HL-60/S4 (cell line): ENCODE results near the gene MAPKAP1.

Source experiments
- in situ Hi-C: fragments of 300-500 bp; cut with MboI; formaldehyde crosslinking; loops from 2 replicates; pipeline ENCODE4 v1.14.3; 2022; ENCODE audit warnings: low sequenced_read_pairs

Gene MAPKAP1

GRCh38 chr9:125646217-125646616, 60.8 kb downstream of the MAPKAP1 start:
- in situ Hi-C loops: no loop called here

GRCh38 chr9:125644819-125645507, 62.0 kb downstream of the MAPKAP1 start:
- in situ Hi-C loops: no loop called here

GRCh38 chr9:125642311-125642710, 64.7 kb downstream of the MAPKAP1 start:
- in situ Hi-C loops: no loop called here

- in situ Hi-C loops: no loop called here
Measured at GRCh38 chr9:125639057-125639456, 68.0 kb downstream of the MAPKAP1 start.

GRCh38 chr9:125638239-125639045, 68.6 kb downstream of the MAPKAP1 start:
- in situ Hi-C loops: no loop called here

GRCh38 chr9:125637241-125637640, 69.8 kb downstream of the MAPKAP1 start:
- in situ Hi-C loops: no loop called here

GRCh38 chr9:125635888-125636287, 71.1 kb downstream of the MAPKAP1 start:
- in situ Hi-C loops: no loop called here

GRCh38 chr9:125634040-125634717, 72.8 kb downstream of the MAPKAP1 start:
- in situ Hi-C loops: no loop called here

- in situ Hi-C loops: no loop called here
Measured at GRCh38 chr9:125633116-125633745, 73.8 kb downstream of the MAPKAP1 start.

GRCh38 chr9:125632321-125633115, 74.5 kb downstream of the MAPKAP1 start:
- in situ Hi-C loops: no loop called here

GRCh38 chr9:125631391-125632085, 75.5 kb downstream of the MAPKAP1 start:
- in situ Hi-C loops: no loop called here

GRCh38 chr9:125630436-125630835, 76.6 kb downstream of the MAPKAP1 start:
- in situ Hi-C loops: no loop called here

- in situ Hi-C loops: no loop called here
Measured at GRCh38 chr9:125629446-125629845, 77.6 kb downstream of the MAPKAP1 start.

- in situ Hi-C loops: no loop called here
Measured at GRCh38 chr9:125626187-125626586, 80.8 kb downstream of the MAPKAP1 start.

- in situ Hi-C loops: loop anchor here (25.0 kb wide), 1 partner anchor 209 kb away; no protein-coding TSS in a partner anchor
Measured at GRCh38 chr9:125621170-125621569, 85.8 kb downstream of the MAPKAP1 start.

- in situ Hi-C loops: loop anchor here (25.0 kb wide), 1 partner anchor 208 kb away; no protein-coding TSS in a partner anchor
Measured at GRCh38 chr9:125620216-125620615, 86.8 kb downstream of the MAPKAP1 start.

- in situ Hi-C loops: loop anchor here (25.0 kb wide), 1 partner anchor 205 kb away; no protein-coding TSS in a partner anchor
Measured at GRCh38 chr9:125617087-125617486, 89.9 kb downstream of the MAPKAP1 start.

- in situ Hi-C loops: loop anchor here (25.0 kb wide), 1 partner anchor 201 kb away; no protein-coding TSS in a partner anchor
Measured at GRCh38 chr9:125613141-125613540, 93.9 kb downstream of the MAPKAP1 start.

- in situ Hi-C loops: loop anchor here (25.0 kb wide), 1 partner anchor 200 kb away; no protein-coding TSS in a partner anchor
Measured at GRCh38 chr9:125612616-125613015, 94.4 kb downstream of the MAPKAP1 start.
